C4-2B (cell line): ENCODE measurements around the gene KCTD6.

Experiments
- CTCF ChIP-seq: fragments of 450-650 bp; conservative IDR thresholded peaks from 2 replicates; pipeline ENCODE4 v1.5.1; 2017; ENCODE audit warnings: mild to moderate bottlenecking
- ZFX ChIP-seq: fragments of 450-650 bp; IDR thresholded peaks from 2 replicates; pipeline ENCODE4 v1.6.1; 2017

GRCh38 chr3:58521917-58522631, 30.2 kb downstream of the KCTD6 start:
- TF ChIP-seq CTCF, result no peak
- no peak for TF ChIP-seq ZFX
